ENCODE data around the gene GALNT9.

GRCh38 chr12:132182711-132183365 is 146.6 kb downstream of the GALNT9 start:
- TF ChIP-seq CTCF (IDR thresholded peaks at IDR 0.05) (no peak), EZH2 (IDR thresholded peaks at IDR 0.05) (no peak)
